Endothelial cell (in vitro differentiated cells): ENCODE results near the gene ERVH48-1. TPM values are rescaled to one million over a fixed set of nuclear protein-coding genes. Genes with fewer than 3 reads are reported as not detected.

ENCODE experiments used
- DNase-seq: peaks from one replicate; pipeline ENCODE4 v3.0.0; 2021; ENCODE audit warnings: low spot score
- H3K27ac Mint-ChIP-seq: one replicate; pipeline ENCODE4 v1.8.0; 2021; ENCODE audit warnings: mixed read lengths, inconsistent platforms; ENCODE audit not compliant: unreplicated experiment
- H3K27me3 Mint-ChIP-seq: one replicate; pipeline ENCODE4 v1.8.0; 2021; ENCODE audit warnings: mild to moderate bottlenecking, moderate library complexity, mixed read lengths, inconsistent platforms; ENCODE audit not compliant: unreplicated experiment
- H3K36me3 Mint-ChIP-seq: one replicate; pipeline ENCODE4 v1.8.0; 2021; ENCODE audit warnings: mild to moderate bottlenecking, low read depth, mixed read lengths, inconsistent platforms; ENCODE audit not compliant: unreplicated experiment
- H3K4me1 Mint-ChIP-seq: one replicate; pipeline ENCODE4 v1.8.0; 2021; ENCODE audit warnings: mild to moderate bottlenecking, mixed read lengths, inconsistent platforms; ENCODE audit not compliant: unreplicated experiment
- H3K4me3 Mint-ChIP-seq: one replicate; pipeline ENCODE4 v1.8.0; 2021; ENCODE audit warnings: mild to moderate bottlenecking, mixed read lengths, inconsistent platforms; ENCODE audit not compliant: unreplicated experiment
- H3K9me3 Mint-ChIP-seq: one replicate; pipeline ENCODE4 v1.8.0; 2021; ENCODE audit warnings: mixed read lengths, inconsistent platforms; ENCODE audit not compliant: unreplicated experiment
- long read RNA-seq: library from polyadenylated mRNA; unstranded; transcript quantifications from one replicate; pipeline ENCODE4 v2.0.0, GENCODE V29; 2020; ENCODE audit not compliant: unreplicated experiment
- total RNA-seq: library from RNA; stranded (reverse); fragmentation: NEBNext Ultra II Directional; extraction: Animal tissue kit (Norgen Biotek cat#: 25700); gene quantifications from one replicate; pipeline ENCODE4 v1.2.1, GENCODE V29; 2021; ENCODE audit not compliant: unreplicated experiment
- TF ChIP-seq, protein P1 (sequence below): fragments of 200-600 bp; sonication (generic); IDR thresholded peaks from one replicate; pipeline ENCODE4 v1.5.0; 2021; ENCODE audit warnings: antibody characterized with exemption; ENCODE audit not compliant: unreplicated experiment

ERVH48-1 gene
- total RNA-seq, result 20.5 TPM
- long read RNA-seq, transcript ERVH48-1-201 (2 exons, 2,790 nt), result major isoform, 8 of 10 reads
- long read RNA-seq, partial matches to known transcripts, result 0 of 10 reads
- long read RNA-seq, other reads (novel, unspliced or antisense), result 0 of 10 reads

DNA sequence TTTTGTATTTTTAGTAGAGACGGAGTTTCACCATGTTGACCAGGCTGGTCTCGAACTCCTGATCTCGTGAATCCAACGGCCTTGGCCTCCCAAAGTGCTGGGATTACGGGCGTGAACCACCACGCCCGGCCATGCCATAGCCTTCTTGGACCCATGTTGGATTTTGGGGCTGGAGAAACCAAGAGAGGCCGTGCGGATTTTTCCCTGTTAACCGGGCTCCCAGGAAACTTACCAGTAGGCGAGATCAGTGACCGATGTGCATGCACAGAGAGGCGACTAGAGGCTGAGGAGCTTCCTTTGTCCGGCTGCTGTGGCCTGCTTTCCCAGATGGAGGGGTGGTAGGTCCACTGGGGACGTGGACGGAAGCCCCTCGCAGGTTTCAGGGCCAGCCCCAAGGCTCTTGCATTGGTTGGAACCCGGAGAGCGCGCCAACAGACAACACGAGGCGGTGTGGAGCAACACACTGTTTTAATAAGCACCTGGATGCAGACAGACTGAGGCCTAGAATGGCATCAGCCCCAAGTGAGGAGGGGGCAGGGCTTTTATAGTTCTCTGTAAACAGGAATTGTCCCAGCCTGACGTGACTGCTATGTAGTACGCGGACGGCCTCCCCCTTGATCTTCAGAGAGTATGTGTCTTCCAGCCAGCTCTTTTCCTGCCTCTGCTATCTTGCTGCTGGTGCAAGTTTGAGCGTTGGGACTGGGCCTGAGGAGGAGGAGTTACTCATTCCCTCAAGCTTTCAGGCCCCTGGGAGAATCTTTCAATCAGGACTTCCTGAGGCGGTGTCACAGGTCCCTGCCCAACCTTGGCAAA, at the start of gene ERVH48-1:
Gene ERVH48-1, minus strand, starts transcription at position 517 of the 813 bp plus-strand sequence. CDS start 6,624 bp downstream, outside the sequence.
- H3K36me3 Mint-ChIP-seq, result peaks cover 4% of the 10 kb centered on the region
- H3K4me3 Mint-ChIP-seq, result peak within 1 kb of the TSS; percentile 82
- TF ChIP-seq, protein P1, sequence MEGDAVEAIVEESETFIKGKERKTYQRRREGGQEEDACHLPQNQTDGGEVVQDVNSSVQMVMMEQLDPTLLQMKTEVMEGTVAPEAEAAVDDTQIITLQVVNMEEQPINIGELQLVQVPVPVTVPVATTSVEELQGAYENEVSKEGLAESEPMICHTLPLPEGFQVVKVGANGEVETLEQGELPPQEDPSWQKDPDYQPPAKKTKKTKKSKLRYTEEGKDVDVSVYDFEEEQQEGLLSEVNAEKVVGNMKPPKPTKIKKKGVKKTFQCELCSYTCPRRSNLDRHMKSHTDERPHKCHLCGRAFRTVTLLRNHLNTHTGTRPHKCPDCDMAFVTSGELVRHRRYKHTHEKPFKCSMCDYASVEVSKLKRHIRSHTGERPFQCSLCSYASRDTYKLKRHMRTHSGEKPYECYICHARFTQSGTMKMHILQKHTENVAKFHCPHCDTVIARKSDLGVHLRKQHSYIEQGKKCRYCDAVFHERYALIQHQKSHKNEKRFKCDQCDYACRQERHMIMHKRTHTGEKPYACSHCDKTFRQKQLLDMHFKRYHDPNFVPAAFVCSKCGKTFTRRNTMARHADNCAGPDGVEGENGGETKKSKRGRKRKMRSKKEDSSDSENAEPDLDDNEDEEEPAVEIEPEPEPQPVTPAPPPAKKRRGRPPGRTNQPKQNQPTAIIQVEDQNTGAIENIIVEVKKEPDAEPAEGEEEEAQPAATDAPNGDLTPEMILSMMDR, result no peak
- peaks cover 19% of the 10 kb centered on the region for H3K4me1 Mint-ChIP-seq
- peaks cover 3% of the 10 kb centered on the region for H3K27me3 Mint-ChIP-seq
- H3K27ac Mint-ChIP-seq, result peak within 1 kb of the TSS; percentile 75
- no peaks in the 10 kb centered on the region for H3K9me3 Mint-ChIP-seq
- DNase-seq, result peak; percentile 50

DNA sequence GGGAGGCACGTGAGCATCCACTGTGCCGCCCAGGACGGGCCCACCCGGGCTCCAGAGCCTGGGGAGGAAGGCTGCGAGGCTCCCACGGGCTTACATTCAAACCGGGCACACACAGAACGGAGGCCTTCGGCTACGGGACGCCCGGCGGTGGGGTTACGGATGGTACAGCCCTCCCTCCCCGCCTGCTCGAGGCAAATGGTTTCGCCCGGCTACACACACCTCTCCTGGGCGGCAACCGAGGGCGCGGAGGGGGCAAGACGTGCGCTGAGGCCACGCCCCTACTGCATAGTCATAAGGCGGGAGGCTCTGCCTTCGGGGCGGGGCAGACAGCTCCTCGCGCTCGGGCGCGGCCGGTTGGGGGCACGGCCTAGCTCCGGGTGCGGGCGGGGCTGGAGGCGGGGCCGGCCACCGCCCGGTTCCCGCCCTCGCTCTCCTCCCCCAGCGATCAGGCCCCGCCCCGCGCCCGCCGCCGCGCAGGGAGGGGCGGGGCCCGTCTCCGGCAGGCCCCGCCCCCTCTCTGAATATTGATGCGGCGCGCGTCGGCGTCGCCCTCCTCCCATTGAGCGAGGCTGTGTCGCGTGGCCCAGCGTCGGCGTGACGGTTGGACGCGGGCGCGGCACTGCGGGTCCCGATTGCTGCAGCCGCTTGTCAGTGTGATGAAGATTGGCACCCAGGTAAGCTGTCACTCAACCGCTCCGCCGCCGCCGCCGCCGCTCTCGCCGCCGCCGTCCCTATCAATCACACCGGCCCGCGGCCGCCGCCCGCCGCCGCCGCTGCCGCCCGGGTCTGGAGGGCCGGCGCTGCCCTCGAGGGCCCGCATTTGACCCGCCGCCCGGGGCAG, 48.8 kb upstream of the ERVH48-1 start, which contains the start of gene PKNOX1:
Gene PKNOX1, plus strand, starts transcription at position 572 of the 841 bp plus-strand sequence. CDS start 29,820 bp downstream, outside the sequence.
- peak within 1 kb of the TSS; percentile 93 for H3K27ac Mint-ChIP-seq
- H3K36me3 Mint-ChIP-seq, result peaks cover 20% of the 10 kb centered on the region
- no peaks in the 10 kb centered on the region for H3K9me3 Mint-ChIP-seq
- H3K27me3 Mint-ChIP-seq, result peaks cover 4% of the 10 kb centered on the region
- peaks cover 17% of the 10 kb centered on the region for H3K4me1 Mint-ChIP-seq
- H3K4me3 Mint-ChIP-seq, result peak within 1 kb of the TSS; percentile 90
- peak; percentile 98 for DNase-seq
- TF ChIP-seq, protein P1, result no peak

DNA sequence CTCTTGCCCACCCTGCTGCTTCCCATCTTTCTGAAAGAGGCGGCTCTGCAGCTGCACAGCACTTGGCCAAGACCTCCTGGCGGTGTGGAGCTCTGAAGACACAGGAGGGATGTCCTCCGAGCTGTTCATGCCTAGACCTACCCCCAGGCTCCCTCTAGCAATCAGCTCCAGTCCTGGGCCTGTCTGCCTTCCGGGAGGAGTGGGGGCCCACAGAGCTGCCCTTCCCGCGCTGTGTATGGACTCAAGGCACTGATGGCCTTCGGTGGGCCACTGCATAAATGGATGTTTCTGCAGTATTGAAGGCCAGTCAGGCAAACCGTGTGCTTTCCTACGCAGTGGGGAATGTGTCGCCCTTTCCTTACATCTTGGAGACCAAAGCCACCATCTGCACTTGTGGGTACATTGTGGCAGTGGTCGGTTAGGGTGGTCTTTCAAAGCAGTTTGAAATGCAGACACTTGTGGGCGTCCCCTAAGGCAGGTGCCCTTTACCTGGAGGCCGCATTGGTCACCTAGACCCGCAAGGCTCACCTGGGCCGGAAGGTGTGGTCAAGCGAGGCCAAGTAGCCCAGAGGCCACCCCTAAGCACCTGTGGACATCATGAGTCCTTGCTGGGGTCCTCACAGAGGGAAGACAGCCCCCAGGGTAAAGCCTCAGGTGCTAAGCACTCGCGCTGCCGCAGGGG, 48.0 kb upstream of the ERVH48-1 start:
- no peak overlapping the region for H3K27ac Mint-ChIP-seq
- H3K27me3 Mint-ChIP-seq, result peaks cover 4% of the 10 kb centered on the region
- peaks cover 17% of the 10 kb centered on the region for H3K4me1 Mint-ChIP-seq

DNA sequence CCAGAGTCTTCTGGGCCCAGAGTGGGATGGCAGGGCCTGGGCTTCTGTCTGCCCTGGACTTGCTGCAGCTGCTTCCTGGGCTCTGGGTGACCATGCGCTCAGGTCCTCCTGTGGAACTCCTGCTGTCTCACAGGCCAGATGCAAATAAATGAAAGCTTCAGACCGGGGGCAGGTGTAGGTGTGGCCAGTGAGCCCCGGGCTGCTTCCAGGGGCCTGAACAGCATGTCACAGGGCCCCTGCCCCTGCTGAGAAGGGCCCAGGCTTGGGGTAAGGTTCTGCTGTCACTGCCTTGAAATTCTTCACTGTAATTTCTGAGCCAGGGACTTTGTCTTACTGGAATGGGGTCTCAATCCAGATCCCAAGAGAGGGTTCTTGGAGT, 46.5 kb upstream of the ERVH48-1 start:
- no peaks in the 10 kb centered on the region for H3K9me3 Mint-ChIP-seq

More for the DNA sequence above, 48.0 kb upstream of the ERVH48-1 start:
- DNase-seq, result no peak
- TF ChIP-seq, protein P1, result no peak
- Mint-ChIP-seq H3K9me3 (no peaks in the 10 kb centered on the region), H3K4me3 (peak overlapping the region; percentile 47), H3K36me3 (peaks cover 16% of the 10 kb centered on the region)

More for the DNA sequence above, 46.5 kb upstream of the ERVH48-1 start:
- no peak overlapping the region for H3K4me3 Mint-ChIP-seq
- peaks cover 7% of the 10 kb centered on the region for H3K36me3 Mint-ChIP-seq
- DNase-seq, result no peak
- H3K4me1 Mint-ChIP-seq, result peaks cover 16% of the 10 kb centered on the region
- H3K27me3 Mint-ChIP-seq, result peaks cover 4% of the 10 kb centered on the region
- H3K27ac Mint-ChIP-seq, result no peak overlapping the region
- TF ChIP-seq, protein P1, result no peak
